NCI-H446 (cell line): ENCODE measurements around the gene WBP2NL.
"Not testable (repeated sequence)": the region's sequence is repeated elsewhere in the genome, so short reads cannot be mapped to it uniquely, and the experiment has no call there.

Source experiments
- DNase-seq, 2 experiments: peaks; one replicate each; lab custom pipeline; 2025; lab: John Stamatoyannopoulos, UW

The WBP2NL gene

GRCh38 chr22:42033263-42034181 is 34.9 kb downstream of the WBP2NL start:
- no peak for DNase-seq

- no peak for DNase-seq
Observed at GRCh38 chr22:42035256-42035655, 36.7 kb downstream of the WBP2NL start.

GRCh38 chr22:42039271-42039670 is 40.7 kb downstream of the WBP2NL start:
- DNase-seq = no peak

- DNase-seq = no peak
Observed at GRCh38 chr22:42041784-42042183, 43.2 kb downstream of the WBP2NL start.

GRCh38 chr22:42050641-42051180 is 52.1 kb downstream of the WBP2NL start:
- DNase-seq = no peak

GRCh38 chr22:42052765-42053164 is 54.2 kb downstream of the WBP2NL start:
- DNase-seq = no peak

- DNase-seq = no peak
Observed at GRCh38 chr22:42056757-42057511, 58.3 kb downstream of the WBP2NL start.

- DNase-seq = no peak
Observed at GRCh38 chr22:42060489-42060888, 61.9 kb downstream of the WBP2NL start.

- DNase-seq = no peak
Observed at GRCh38 chr22:42061041-42061440, 62.5 kb downstream of the WBP2NL start.

- no peak for DNase-seq
Observed at GRCh38 chr22:42062506-42063170, 64.0 kb downstream of the WBP2NL start.

- DNase-seq = no peak
Observed at GRCh38 chr22:42064629-42065028, 66.0 kb downstream of the WBP2NL start.

GRCh38 chr22:42065438-42066125 is 67.0 kb downstream of the WBP2NL start:
- no peak for DNase-seq

GRCh38 chr22:42066126-42066761 is 67.7 kb downstream of the WBP2NL start:
- DNase-seq = no peak

GRCh38 chr22:42066937-42067336 is 68.3 kb downstream of the WBP2NL start:
- no peak for DNase-seq

- DNase-seq = no peak
Observed at GRCh38 chr22:42067671-42068251, 69.2 kb downstream of the WBP2NL start.

GRCh38 chr22:42068291-42068690 is 69.7 kb downstream of the WBP2NL start:
- no peak for DNase-seq

- no peak for DNase-seq
Observed at GRCh38 chr22:42069801-42070516, 71.4 kb downstream of the WBP2NL start.

- DNase-seq = peak; percentile 95
Observed at GRCh38 chr22:42070517-42071422, 72.2 kb downstream of the WBP2NL start, which contains the start of gene NAGA. TSS of gene NAGA (minus strand) at chr22:42070812. CDS start at chr22:42070297, 515 bp downstream.

- DNase-seq = not testable (repeated sequence)
Observed at GRCh38 chr22:42071508-42071907, 72.9 kb downstream of the WBP2NL start.
